Lung microvascular endothelial cell (primary cell): ENCODE measurements around the gene IKZF1. TPM values are rescaled to one million over a fixed set of nuclear protein-coding genes. Genes with fewer than 3 reads are reported as not detected.

Source experiments
- DNase-seq, 2 donors: peaks; one replicate each; pipeline versions ENCODE4 v3.0.0 to v3.0.0-alpha.2; 2010; ENCODE audit warnings: low read depth in 2 of 2
- total RNA-seq: library from RNA; depleted of rRNA; stranded (reverse); fragments of >200 nt; gene quantifications from 2 replicates; pipeline ENCODE4 v1.2.1, GENCODE V29; 2014

Gene IKZF1
- total RNA-seq, 1 donor from 2014 or later, result under 0.01 TPM

GRCh38 chr7:50308532-50309385 is 4.2 kb downstream of the IKZF1 start:
- DNase-seq, result no peak

GRCh38 chr7:50309721-50310120 is 5.2 kb downstream of the IKZF1 start:
- no peak for DNase-seq

GRCh38 chr7:50310361-50310760 is 5.8 kb downstream of the IKZF1 start:
- no peak for DNase-seq

GRCh38 chr7:50310956-50311355 is 6.4 kb downstream of the IKZF1 start:
- no peak for DNase-seq

GRCh38 chr7:50312250-50313162 is 8.0 kb downstream of the IKZF1 start:
- DNase-seq, result no peak

GRCh38 chr7:50314836-50315592 is 10.5 kb downstream of the IKZF1 start:
- DNase-seq, result no peak

GRCh38 chr7:50315739-50316671 is 11.5 kb downstream of the IKZF1 start:
- no peak for DNase-seq

- DNase-seq, result no peak
Measured at GRCh38 chr7:50317221-50317678, 12.7 kb downstream of the IKZF1 start.

GRCh38 chr7:50317697-50318669 is 13.5 kb downstream of the IKZF1 start:
- DNase-seq, result no peak

GRCh38 chr7:50321487-50322067 is 17.1 kb downstream of the IKZF1 start:
- no peak for DNase-seq

GRCh38 chr7:50324113-50324512 is 19.6 kb downstream of the IKZF1 start:
- DNase-seq, result no peak

- no peak for DNase-seq
Measured at GRCh38 chr7:50327443-50327842, 22.9 kb downstream of the IKZF1 start.

- DNase-seq, result no peak
Measured at GRCh38 chr7:50329775-50330174, 25.3 kb downstream of the IKZF1 start.

GRCh38 chr7:50330254-50330653 is 25.7 kb downstream of the IKZF1 start:
- no peak for DNase-seq

GRCh38 chr7:50330696-50331095 is 26.2 kb downstream of the IKZF1 start:
- no peak for DNase-seq

- DNase-seq, result no peak
Measured at GRCh38 chr7:50331564-50332208, 27.2 kb downstream of the IKZF1 start.

GRCh38 chr7:50332241-50333165 is 28.0 kb downstream of the IKZF1 start:
- DNase-seq, result no peak
